HG02759 (cell line): ENCODE measurements around the gene SFT2D3.
A peak's percentile ranks its signal among the peaks of the same experiment; 100 is the strongest.

Experiments used
- ATAC-seq: cut with Tn5 transposase; IDR thresholded peaks from one replicate; pipeline ENCODE4 v1.9.1; 2021; ENCODE audit warnings: mild to moderate bottlenecking, moderate library complexity; ENCODE audit not compliant: unreplicated experiment

SFT2D3 gene

GRCh38 chr2:127739800-127740199, 38.5 kb downstream of the SFT2D3 start:
- no peak for ATAC-seq

GRCh38 chr2:127740665-127741288, 39.5 kb downstream of the SFT2D3 start:
- no peak for ATAC-seq

GRCh38 chr2:127743477-127744026, 42.3 kb downstream of the SFT2D3 start:
- ATAC-seq = no peak

- no peak for ATAC-seq
These were observed 46.3 kb downstream of the SFT2D3 start for GRCh38 chr2:127747621-127748020.

- ATAC-seq = peak; percentile 97
These were observed 48.2 kb downstream of the SFT2D3 start for GRCh38 chr2:127749537-127749936.

- no peak for ATAC-seq
These were observed 52.1 kb downstream of the SFT2D3 start for GRCh38 chr2:127753374-127753773.

- no peak for ATAC-seq
These were observed 52.9 kb downstream of the SFT2D3 start for GRCh38 chr2:127754186-127754585.
